GM21390 (cell line): ENCODE measurements around the gene MAN1C1.

Source experiments
- ATAC-seq: cut with Tn5 transposase; IDR thresholded peaks from one replicate; pipeline ENCODE4 v1.9.1; 2021; ENCODE audit not compliant: unreplicated experiment

The MAN1C1 gene

DNA sequence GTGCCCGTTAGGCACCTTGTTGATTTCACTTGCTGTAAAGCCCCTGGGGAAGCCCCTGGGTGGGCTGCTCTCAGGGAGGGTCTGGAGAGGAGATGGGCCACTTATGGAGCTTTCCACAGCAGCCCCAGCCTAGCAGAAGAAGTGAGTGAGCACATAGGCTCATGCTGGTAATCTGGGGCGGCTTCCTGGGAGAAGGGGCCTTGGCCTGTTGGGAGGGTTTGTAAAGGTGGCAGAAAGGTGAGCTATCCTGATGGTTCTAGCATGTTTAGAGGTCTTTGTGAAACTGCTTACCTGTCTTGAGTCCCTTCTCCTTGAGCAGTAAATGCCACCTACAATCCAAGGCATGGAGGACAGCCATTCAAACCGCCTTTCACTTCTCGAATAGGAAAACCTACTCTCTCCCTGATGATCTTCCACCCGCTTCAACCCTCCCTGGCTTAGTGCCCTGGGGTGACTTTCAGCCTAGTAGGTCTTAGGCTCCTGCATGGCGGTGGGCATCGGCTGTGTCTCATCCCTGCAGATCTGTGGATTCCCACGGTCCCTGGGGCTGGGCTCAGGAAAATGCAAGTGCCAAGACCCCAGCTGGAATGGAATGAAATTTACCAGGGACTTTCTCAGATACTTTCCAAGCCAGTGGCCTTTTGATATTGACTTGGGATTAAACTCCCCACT is 95.8 kb downstream of the MAN1C1 start:
- ATAC-seq: no peak

DNA sequence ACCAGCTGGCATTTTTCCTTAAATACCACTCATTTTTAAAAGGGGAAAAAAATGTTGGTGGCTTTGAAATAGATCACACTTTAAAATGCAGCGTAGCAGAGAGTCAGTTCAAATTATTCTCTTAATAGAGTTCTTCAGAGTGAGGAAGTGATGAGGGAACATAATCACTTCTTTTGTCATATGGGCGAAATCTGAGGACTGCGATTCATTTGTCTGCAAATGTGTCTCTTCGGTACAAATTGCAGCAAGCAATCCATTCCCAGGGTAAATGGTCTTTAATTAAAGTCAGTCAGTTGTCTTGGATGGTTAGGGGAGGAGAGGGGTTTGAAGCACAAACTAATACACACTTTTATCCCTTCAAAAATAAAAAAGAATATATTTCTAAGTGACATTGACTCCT is 97.4 kb downstream of the MAN1C1 start:
- ATAC-seq: no peak

DNA sequence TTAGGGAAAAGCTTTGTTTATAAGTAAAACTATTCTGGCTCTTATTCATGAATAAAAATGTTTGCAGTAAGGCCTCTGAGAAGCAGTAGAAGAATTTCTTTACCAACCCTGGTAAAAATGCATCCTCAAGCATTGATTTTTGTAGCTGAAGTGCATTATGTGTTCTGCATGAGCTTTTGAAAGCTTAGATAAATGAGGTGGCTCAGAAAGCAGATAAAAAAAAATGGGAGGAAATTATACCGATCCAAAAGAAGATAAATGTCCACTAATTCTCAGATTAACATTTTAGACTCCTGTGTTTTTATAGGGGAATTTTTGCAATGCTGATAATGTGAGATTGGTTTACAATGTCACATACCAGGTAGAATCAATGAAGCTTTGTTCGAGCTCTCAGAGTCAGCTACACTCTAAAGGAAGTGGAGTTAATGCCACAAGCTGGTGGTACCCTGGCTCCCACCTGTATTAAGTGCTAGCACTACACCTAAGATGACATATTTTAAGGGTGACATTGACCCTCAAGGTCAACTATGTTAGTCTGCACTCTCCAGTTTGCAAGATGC is 97.9 kb downstream of the MAN1C1 start:
- no peak for ATAC-seq

DNA sequence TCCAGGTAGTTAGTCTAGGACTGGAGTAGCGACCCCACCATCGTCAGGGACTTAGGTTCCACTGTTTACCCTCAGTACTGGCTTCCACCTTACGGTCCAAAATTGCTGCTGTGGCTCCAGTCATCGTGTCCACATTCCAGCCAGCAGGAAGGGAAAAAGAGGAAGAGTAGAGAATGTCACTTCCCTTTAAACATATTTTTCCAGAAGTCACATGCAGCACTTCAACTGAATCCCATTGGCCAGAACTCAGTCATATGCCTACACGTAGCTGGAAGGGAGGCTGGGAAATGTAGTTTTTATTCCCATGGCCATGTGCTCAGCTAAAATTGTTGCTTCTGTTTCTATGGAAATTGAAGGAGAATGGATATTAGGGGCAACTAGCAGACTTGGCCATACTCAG is 99.3 kb downstream of the MAN1C1 start:
- no peak for ATAC-seq

DNA sequence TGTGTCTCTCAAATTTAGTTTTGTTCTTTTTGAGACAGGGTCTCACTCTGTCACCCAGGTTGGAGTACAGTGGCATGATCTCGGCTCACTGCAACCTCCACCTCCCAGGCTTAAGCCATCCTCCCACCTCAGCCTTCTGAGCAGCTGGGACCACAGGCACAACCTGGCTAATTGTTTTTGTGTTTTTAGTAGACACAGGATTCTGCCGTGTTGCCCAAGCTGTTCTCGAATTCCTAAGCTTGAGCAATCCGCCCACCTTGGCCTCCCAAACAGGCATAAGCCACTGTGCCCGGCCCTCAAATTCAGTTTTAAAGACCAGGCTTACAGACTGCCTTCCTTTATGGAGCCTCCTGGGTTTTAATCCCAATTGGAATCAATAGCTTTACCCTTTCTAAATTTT is 99.7 kb downstream of the MAN1C1 start:
- ATAC-seq: no peak

DNA sequence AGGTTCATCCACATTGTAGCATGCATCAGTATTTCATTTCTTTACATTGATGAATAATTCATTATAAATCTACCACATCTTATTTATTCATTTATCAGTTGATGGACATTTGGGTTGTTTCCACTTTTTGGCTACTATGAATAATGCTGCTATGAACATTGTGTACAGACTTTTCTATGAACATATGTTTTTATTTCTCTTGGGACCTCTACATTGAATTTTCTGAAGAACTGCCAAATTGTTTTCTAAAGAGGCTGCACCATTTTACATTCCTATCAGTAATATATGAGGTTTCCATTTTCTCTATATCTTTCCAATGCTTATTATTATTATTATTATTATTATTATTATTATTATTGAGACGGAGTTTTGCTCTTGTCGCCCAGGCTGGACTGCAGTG is 102.1 kb downstream of the MAN1C1 start:
- no peak for ATAC-seq

DNA sequence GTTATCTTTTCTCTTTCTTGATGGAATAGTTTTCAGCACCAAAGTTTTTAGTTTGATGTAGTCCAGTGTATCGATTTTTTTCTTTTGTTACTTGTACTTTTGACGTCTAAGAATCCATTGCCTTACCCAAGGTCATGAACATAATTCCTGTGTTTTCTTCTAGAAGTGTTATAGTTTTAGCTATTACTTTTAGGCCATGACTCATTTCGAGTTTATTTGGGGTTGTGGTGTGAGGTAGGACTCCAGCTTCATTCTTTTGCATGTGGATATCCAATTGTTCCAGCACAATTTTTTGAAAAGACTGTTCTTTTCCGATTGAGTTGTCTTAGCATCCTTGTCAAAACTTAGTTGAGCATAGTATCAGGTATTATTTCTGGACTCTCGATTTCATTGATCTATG is 104.0 kb downstream of the MAN1C1 start:
- no peak for ATAC-seq

DNA sequence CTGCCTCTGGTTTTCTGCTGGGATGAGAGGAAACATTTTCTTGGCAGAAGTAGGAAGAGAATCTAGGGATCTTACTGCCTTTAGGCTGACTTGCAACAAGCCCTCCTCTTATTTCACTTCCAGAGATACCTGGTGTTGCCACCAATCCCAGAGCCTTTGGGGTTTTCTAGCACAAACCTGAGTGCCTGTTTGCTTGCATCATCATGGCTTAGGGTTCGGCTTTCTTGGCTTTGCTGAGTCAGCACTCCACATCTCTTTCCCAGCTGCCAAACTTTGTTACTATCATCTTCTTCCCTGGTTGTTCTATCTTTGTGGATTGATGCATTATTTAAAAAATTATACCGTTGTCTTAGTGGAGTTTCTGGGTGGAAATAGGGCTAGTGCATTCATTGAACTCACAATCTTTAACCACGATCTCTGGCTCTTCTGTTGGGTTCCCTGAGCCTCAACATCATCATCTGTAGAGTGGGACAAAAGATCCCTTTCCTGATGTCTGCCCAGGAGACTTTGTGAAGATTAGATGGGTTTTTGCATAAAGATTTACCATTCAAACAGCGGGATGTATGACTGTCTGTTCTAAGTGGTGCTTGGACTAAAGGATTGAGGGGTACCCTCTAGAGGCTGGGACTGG is 106.8 kb downstream of the MAN1C1 start:
- ATAC-seq: no peak

DNA sequence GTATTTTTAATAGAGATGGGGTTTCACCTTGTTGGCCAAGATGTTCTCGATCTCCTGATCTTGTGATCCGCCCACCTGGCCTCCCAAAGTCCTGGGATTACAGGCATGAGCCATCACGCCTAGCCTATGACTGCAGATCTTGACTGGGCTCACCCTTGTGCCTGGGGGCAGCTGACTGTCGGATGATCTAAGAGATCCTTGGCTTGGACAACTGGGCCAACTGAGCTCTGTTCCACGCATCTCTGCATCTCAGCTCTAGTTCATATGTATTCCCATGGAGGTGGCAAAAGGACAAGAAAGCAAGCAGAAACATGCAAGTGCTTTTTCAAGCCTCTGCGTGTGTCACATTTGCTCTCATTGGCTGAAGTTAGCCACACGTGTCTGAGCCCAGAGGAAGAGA is 107.6 kb downstream of the MAN1C1 start:
- ATAC-seq: no peak

DNA sequence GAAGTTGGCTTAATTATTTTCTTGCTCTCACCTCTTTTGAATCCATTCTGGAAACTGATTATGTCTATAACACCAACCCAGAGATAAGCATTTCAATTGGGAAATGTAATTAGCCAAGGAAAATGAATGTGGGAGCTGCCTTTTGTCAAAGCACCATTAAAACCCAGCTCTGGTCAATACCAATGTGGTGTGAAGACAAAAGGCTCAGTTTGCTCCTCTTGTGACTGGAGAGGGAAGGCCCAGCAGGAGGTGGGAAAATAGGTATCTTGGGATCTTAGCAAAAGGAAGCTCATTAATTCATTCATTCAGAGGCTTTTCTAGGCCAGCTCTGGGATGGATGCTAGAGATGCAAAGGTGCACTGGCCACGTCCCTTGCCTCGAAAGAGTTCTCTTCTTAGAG is 108.4 kb downstream of the MAN1C1 start:
- ATAC-seq: no peak

DNA sequence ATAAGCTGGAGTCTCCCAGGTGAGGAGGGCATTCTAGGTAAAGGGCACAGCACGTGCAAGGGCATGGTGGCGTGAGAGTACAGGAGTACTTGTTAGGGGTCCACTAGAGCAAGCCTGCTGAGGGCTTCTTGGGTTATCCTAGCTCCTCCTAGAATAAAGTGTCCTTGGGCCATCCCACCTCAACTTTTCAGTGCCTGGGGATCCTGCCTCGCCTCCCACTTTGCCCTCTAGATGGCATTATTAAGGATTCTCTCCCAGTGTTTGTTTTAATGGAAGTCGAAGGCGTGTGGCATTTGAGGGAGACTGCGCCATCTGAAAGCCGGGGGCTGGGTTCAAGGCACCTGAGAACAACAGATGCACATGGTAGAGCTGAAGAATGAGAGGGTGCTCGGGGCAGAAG is 108.9 kb downstream of the MAN1C1 start:
- ATAC-seq: no peak

DNA sequence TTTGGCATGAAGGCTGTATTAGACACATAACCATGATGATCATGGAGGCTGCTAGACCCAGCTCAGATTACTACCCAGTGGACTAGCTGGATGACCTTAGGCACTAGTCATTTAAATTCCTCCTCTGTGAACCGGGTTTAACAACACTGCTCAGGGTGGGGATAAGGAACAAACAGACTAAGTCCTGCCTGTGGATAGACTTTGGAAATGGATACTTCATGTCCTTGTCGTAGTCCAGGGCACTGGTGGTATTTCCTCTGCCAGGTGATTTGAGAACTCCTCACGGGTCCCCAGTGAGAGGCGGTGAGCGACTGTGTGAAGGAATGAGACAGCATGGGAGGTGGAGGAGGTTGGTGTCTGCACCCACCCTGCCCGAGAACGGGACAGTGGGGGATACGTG is 110.5 kb downstream of the MAN1C1 start:
- no peak for ATAC-seq

DNA sequence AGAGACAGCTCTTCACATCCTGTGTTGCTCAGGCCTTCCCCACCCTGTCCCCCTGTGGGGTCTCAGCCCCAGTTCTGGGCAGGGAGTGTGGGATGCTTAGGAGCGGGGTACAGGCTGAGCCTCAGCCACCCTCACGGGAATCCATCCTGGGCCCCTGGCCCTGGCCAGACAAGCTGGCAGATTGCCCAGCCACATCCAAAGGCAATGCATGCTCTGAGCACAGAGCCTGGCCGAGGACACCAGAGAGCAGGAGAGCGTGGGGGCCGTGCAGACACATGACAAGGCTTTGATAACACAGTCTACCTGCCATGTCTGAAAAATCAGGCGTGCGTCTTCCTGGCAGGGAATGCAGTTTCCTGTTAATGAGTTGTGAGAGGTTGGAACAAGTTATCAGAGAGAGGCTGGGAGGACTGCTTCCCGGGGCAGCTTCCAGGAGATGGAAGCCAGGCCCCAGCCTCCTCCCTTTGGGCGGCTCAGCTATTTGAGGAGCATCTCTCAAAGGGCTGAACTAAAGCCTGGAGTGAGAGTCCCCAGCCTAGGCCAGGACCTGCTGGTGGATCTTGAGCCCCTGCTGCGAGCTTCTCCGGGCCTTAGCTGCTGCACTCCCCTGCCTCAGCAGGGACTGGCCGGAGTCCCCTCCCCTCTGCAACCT is 111.2 kb downstream of the MAN1C1 start:
- ATAC-seq: no peak

DNA sequence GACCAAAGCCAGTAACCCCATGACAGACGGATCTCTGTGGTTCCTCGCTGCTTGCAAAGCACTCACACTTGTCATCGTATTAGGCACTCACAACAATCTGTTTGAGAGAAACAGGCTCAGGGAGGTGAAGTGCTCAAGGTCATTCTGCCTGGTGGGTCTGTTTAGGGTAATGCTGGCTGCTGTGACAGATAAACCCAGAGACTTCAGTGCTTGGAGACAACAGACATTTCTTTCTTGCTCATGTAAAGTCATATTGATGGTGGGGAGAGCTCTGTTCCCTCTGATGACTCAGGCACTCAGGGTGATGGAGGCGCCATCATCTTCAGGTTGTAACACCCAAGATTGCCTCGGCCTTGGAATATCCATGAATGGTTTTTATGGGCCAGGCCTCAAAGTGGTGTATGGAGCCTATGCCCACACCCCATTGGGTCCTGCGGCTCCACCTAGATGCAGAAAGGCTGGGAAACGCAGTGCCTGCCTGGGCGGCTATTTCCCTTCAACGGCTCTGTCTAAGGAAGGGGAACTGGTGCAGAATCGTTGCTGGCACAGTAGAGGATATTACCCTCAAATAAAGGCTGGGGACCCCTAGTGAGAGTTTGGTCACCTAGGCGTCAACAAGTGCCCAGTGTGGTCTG is 111.8 kb downstream of the MAN1C1 start:
- no peak for ATAC-seq

DNA sequence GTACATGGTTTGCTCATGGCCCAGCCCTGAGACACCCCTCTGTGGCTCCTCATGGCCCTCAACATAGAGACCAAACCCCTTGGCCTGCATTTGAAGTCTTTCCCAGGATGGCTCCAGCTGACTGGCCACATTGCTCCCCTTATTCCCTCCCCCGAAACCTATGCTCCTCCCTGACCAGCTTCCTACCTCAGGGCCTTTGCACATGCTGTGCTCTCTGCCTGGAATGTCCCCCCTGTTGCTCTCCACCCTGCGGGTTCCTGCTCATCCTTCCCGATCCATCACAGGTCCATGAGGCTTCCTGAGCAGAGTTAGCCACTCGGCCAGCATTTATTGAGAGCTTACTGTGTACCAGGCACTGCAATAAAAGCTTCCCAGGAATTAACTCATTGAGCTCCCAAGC is 112.5 kb downstream of the MAN1C1 start:
- no peak for ATAC-seq

DNA sequence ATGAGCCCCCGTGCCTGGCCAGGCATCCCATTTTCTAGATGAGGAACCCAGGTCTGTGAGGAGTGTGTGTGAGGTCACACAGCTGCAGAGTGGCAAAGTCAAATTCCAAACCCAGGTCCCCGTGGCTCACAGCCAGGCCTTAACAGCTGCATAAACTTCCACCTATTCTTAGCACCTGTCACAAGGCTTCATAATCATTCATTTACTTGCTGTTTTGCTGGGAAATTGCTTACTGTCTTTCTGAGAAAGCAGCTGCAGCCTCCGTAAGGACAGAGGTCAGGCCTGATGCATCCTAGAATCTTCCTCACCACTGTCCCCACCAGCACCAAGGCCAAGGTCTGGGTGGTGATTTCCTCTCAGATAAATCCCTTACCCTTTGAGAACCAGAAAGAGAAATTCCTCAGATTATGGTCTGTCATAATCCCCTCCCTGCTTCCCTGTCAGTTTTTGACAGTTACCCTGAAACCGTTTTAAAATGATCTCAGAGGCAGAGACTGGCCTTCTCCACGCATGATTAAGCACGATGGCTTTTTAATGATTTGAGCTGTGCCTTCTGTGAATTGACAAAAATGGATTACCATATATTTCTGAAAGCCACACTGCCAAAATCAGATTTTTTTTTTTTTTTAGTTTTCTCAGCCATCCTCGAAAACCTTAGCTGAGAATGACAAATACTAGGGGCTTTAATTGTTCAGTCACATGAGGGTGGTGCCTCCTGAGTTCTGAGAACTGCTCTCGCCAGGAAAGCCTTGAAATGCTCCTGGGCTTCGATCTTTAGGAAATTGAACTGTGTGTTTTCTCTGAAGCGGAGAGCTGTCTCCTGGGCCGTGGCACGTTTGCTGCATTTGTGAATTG is 113.4 kb downstream of the MAN1C1 start:
- ATAC-seq: no peak

DNA sequence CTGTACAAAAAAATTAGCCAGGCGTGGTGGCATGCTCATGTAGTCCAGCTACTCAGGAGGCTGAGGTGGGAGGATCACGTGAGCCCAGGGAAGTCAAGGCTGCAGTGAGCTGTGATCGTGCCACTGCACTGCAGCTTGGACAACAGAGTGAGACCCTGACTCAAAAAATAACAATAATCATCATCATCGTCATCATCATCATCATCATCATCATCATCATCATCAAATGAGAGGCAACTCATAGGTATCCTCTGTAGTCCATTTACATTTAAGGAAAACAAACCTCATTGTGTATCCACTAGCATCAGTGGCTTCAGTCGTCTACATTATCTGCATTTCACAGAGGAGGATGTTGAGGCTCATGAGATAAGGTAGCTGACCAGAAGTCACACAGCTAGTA is 114.6 kb downstream of the MAN1C1 start:
- ATAC-seq: no peak

DNA sequence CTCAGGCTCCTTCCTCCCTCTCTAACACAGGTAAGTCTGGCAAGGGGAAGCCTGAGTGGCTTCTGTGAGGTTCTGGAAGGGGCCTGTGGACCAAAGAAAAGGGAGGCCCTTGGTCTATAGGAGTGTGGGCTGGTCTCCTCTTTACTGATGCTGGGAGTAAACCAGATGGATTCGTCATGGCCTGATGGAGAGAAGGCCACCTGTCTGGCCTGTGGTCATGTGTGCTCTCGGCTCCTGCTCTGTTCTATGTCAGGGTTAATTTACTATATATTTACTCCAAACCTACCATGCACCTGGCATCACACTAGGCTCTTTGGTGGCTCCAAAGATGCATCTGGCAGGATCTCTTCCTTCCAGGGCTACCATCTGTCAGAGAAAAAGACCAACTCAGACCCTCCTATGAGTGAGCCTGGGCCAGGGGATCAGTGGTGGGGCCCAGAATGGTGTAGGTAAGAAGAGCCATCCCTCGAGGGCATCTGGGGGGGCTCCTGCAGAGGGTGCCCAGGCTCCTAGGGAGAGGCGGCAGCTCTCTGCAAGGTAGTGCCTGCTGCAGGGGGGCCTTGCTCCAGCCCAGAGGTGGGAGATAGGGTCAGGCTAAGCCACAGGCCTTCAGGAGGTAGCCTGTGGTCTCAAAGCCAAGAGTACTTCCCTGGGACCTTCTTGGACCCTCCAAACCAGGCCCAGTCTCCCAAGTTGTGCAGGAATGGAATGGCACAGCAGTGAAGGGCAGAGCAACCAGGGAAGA is 115.2 kb downstream of the MAN1C1 start:
- no peak for ATAC-seq

DNA sequence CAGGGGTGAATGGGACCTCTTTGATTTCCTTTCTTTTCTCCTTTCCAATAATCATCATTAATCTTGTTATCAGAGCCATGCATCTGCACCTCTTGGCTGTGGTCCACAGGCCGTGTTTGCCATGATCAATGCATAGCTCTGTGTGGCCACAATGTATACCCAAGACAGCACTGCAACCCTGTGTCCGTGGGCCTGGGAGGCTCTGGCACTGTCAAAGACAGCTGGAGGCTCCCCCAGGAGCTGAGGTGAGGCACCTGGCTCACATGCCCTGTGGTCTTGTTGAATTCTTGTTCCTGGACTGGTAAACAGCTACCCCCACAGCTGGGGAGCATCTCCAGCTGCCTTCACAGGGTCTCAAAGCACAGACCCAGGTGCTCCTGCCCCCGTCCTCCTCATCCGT is 116.2 kb downstream of the MAN1C1 start:
- no peak for ATAC-seq

DNA sequence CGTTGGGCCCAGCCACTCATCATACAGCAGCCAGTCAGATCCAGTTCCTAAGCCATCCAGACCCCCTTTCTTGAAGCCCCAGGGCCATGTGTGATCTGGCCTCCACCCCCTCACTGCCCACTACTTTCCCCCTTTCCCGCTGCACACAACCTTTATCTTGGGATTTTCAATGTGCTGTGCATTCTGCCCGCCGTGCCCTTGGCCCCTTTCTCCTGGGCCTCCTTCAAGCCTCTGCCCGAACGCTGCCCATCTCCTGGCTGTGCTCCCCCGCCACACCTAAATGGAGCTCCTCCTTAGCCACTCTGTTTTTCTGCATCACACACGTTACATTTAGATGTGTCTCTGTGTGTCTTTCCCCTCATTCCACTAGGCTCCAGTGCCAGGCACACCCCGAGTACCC is 116.7 kb downstream of the MAN1C1 start:
- ATAC-seq: no peak
